NCI-H2227 treated with DMSO at 0.1 percent for 48 hours (cell line): ENCODE results near the gene SLC30A7.

Source experiments
- DNase-seq: peaks from one replicate; lab custom pipeline; 2025; lab: John Stamatoyannopoulos, UW

The SLC30A7 gene

DNA sequence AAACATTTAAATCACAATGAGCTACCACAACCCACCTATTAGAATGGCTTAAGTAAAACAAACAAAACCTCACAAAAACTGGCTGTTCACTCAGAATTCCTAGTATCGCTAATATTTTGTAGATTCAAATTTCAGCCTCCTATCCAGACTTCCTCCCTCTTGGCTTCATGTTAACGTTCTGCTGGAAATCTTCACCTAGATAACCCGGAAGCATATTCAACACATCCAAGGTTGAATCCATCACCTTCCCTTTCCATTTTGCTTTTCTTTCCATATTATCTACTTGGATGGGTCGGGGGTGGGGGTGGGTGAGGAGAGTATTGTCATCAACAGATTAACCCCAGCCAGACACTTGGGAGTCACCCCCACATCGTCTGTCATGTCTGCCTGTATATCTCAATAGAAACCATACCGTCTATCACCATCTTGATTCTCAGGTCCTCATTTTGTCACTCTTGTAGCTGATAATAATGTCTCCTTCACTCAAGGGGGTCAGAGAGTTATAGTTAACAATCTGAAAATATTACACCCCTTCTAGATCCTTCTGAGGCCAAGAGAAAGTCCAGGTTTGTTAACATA is 131.4 kb downstream of the SLC30A7 start:
- no peak for DNase-seq

- DNase-seq, result no peak
Observed at GRCh38 chr1:101028466-101028865, 132.6 kb downstream of the SLC30A7 start.

- no peak for DNase-seq
Observed at GRCh38 chr1:101029184-101029583, 133.3 kb downstream of the SLC30A7 start.

GRCh38 chr1:101030881-101031280 is 135.0 kb downstream of the SLC30A7 start:
- DNase-seq, result no peak
